GM19328 (cell line): ENCODE data around the gene ANTXR2.

Experiments used
- ATAC-seq: cut with Tn5 transposase; IDR thresholded peaks from one replicate; pipeline ENCODE4 v1.9.1; 2021; ENCODE audit warnings: mild to moderate bottlenecking, moderate library complexity; ENCODE audit not compliant: unreplicated experiment

Gene ANTXR2

DNA sequence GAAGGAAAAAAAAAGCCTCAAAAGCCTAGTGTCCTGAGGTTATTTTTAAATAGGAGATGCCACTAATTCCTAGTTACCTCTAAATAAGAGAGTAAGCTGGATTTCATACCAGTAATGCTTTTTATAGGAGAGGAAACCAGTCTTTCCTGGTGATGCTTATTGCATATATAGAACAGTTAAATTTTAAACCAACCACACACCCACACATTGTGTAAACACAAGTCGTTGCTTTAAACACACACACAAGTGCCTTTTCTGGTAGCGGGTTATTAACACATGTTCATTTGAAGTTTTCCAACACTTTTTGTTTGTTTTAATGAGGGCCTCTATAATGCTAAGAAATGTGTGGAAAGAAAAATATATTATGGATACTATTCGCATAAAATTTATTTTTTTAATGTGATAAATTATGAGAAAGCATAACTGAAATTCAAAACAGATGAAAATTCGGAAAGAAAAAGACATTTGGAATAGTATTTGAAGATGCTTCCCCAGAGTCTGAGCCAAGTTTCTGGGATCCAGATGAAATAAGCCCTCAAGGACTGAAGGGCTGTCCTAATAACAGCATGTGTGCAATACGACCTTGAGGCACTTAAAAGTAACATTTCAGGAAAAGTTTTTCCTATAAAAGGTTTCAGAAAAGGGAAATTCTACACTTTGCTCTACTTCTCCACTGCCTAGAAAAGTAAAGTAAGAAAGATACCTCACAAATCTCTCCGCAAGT is 2.0 kb downstream of the ANTXR2 start:
- ATAC-seq = no peak

DNA sequence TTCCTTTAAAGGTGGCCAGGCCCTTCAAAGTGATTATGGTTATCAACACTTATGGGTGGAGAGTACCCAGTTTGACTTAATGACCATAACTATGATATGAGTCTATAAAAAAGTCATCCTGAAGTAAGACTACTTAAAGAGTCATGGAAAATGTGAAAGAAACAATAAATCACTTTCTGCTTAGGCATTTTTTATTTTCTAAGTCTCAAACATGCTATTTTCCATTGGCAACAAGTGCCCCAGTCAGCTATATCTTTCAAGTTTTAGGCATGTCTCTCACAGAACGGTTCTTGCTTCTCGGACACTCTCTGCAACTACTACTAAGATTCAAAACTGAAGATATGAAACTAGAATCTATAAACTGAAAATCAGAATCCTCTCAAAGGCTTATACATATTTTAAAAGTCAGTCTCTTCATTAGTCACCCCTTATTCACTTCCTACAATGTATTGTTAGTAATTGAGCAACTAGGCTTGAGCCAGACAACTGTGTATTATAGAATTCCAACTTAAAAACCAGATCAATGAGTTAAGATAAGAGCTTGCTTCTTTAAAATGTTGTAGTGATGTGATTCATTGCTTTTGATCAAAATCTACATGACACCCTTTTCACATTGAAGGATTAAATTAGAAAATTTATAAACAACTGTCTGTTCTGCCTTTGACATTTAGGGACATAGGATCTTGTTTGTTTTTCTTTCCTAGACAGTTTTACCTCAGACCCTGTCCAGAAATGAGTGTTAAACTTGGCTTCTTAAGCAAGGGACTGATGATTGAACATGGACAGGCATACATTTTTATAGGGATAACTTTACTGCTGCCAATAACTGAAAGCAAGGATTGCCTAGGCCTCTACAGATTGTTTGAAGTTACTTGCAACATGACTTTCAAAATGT is 2.9 kb downstream of the ANTXR2 start:
- ATAC-seq = no peak

DNA sequence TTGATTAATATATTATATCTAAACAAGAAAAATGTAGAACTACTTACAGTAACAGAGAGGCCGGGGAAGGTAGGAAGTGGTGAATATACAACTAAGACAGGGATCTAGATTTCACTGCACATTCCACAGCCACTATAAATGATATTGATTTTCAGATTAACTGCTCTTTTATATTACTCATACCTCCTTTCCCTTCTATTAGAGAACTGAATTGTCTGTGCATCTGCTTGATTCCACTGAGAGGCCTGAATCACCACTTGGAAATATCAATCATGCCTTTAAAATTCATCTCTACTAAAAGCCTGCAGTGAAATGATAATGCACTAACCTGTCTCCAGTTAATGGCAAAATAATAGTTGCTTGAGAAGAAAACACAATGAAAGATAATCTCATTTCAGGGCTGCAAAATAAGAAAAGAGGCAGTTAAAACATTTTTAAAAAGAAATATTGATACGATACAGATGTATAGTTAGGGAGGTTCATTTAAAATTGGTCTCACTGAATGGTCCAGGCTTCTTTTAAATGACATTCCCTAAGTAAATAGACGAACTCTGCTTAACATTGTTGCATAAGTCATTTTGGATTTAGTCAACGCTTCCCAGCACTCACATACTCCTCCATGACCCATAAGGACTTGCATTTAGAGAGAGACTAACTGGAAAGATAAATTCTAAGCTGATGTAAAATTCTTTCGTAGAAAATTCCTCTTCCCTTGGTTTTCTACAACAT is 3.8 kb downstream of the ANTXR2 start:
- ATAC-seq = no peak

DNA sequence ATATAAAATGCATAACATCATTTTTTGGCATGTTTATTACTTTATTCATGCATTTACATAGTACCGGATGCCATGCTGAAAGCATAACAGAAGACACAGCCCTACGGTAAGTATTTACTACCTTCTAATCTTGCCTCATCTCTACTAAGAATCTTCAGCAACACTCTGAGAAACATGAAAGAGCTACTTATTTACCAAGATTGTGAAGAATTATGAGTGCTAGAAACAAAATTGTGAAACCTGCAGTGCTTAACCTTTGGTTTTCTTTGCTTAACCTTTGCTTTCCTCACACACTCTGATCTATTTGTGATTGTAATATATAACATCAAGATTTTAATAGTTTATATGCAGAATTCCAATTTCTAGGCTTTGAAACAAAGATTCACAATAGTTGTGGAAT is 7.4 kb downstream of the ANTXR2 start:
- ATAC-seq = no peak

DNA sequence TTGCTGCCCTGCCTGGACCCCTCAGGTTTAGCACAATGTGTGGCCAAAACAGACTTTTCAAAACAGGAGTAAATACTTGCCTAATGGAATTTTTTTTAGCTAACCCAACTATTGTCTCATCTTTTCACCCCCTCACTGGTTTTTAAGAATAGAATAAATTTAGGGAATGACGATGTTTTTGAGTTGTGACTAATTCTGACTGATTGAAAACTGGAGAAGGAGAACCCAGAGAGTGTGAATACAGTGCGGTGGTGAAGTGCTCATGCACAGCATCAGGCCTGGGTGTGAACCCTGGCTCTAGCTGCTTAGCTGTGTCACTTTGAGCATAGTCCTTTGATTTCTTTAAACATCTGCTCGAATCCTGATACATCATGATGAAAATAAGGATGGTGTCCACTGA is 10.5 kb downstream of the ANTXR2 start:
- no peak for ATAC-seq

DNA sequence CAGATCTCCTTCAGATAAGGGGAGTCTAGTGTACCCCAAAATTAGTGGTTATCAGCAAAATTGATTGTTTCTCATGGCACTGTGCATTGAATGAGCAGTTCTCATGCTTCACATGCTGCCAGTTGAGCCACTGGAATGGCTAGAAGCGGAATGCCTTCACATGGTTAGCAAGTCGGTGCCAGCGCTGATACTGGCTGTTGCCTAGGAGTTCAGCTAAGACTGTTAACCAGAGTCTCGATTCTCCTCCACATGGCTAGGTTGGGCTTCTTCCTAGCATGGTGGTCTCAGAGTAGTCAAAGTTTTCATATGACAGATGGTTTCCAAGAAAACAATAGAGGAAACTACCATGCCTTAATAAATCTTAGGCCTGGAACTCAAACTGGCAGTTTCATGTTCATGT is 12.2 kb downstream of the ANTXR2 start:
- no peak for ATAC-seq

DNA sequence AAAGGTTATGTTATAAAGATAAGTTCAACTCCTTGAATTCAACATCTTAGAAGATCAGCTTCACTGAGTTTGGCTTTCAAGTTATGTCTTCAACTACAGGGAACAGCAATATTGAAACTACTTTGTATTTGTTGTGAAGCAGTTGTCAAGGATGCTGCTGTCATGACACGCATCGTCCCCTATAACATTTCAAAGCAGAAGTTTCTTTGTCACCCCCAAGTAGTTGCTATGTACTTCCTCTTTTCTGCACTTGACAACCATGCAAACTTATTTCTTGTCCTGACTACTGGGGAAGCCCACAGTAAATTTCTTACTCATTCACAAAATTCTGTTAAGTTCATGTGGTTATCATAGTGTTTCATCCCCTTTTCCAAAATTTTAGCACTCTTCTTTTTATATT is 14.3 kb downstream of the ANTXR2 start:
- ATAC-seq = peak; percentile 100

DNA sequence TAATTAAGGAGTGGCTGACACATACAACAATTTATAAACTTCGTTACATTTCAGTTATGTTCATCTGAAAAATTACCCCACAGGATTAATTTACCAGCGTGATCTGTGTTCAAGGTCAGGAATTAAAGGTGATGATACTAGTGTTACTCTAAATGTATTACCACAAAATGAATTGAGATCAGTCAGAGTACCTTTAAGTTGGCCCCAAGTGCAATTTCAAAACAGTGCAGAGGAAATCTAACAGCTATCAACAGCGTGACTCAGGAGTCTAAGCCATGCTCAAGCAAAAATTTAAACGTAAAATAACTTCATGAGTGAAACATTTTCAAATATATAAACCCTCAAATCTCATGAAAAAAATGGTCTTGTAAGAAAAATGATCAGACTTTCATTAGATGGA is 18.7 kb downstream of the ANTXR2 start:
- no peak for ATAC-seq

DNA sequence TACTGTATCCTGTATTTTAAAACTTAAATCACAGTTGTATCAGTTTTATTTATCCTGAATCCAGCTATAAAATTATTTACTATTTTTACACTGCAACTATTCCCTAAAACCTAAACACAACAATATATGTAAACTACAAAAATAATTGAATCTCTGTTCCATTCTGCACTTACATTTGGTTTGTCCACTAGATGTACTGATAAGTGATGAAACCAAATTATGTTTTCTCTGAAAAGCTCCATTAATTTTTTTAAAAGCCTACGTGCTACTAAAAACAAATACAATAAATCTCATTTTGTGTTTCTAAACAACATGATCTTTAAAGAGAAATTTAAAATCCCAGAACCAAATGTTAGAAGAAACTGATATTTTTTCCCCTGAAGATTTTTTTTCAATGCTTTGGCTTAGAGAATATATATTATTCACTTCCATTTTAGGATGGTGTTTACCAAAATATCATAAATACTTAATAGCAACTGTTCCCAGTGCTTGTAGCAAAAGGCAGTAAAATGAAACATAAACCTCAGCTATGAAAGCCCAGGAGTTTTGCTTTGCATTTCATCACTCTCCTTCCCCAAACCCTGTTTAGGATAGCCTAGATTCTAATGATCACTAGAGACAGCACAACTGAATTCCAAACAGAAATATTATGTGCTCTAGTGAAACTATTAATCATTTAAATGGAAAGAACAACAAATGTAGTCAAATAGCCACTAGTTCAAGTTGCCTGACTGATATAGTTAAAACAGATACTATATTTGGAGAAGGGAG is 19.7 kb downstream of the ANTXR2 start:
- no peak for ATAC-seq

DNA sequence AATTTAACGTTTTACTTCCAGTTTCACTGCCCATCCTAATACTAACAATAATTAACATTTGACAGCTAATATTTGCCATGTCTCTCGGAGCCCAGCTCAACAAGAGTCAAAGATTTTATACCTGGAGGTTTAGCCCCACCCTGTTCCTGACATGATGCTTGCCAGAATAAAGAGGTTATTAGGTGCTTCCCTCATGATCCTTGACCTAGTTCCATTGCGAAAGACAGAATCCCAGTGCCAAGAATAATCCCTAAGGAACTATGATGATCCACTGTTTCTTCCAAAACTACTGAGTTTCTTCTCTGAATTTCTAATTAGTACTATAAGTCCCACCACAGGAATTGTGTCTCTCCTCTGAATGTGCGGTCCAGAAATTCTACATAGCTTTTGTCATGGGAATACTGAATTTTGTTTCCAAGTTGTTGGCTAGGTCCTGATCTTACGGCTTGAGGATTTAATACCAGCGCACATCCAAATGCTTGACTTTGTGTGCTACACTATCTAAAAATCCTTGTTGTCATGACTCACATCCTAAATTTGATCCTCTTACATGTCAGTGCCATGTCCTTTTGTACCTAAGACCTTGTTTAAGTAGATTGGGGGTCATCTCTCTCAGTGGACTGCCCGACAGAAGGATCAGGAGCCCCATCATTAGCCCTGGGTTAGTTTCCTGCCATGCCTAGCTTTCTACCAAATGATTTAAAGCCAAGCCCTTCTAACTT is 23.1 kb downstream of the ANTXR2 start:
- ATAC-seq = no peak

DNA sequence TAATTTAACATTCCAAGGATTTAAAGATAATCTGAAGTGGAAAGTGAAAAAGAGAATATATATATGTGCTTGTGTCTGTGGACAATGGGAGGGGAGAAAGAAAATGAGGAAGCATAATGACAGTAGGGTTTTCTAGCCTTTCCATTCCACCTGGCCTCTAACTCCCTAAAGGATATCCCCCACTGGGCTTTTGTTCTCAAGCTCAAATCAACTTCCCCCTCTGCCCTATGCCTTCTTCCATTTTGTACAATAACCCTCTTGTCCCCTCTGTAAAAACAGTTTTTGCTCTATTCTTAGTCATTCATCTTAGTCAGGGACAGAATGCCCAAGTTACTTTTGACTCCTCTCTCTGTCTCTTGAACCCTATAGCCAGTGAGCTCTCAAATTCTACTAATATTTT is 23.6 kb downstream of the ANTXR2 start:
- ATAC-seq = no peak

DNA sequence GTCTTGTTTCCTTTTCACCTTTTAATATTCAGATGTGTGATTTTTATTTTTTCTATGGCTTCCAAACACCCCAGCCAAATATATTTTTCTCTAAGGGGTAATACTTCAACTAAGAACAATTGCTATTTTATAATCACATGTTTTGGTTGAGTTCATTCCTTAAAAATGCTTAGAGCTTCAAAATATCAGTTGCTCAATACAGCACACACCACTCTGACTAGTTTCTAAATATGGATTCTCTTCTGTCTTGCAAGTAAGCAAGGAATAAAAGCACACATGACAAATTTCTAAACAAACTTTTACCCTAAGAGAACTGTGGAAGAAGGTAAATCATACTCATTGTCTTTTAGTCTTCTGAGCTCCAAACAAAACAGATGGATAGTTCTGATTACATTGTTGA is 27.2 kb downstream of the ANTXR2 start:
- ATAC-seq = no peak

DNA sequence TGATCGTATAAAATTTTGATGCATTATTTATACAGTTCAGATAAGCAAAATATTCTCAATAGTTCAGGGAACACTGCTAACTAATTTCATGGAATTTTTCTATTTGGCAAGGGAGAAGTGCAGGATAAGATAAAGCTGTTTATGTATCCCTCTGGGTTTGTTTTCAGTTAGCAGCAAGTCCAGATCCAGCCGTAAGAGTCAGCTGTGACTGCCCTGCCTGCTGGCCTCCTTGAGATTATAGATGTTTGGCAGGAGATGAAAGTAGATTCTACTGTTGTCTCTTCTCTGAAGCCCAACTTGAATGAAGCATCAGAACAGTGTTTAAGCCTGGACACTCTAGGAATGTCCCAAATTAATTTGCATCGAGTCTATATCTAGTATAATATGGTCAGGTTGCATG is 29.5 kb downstream of the ANTXR2 start:
- no peak for ATAC-seq

DNA sequence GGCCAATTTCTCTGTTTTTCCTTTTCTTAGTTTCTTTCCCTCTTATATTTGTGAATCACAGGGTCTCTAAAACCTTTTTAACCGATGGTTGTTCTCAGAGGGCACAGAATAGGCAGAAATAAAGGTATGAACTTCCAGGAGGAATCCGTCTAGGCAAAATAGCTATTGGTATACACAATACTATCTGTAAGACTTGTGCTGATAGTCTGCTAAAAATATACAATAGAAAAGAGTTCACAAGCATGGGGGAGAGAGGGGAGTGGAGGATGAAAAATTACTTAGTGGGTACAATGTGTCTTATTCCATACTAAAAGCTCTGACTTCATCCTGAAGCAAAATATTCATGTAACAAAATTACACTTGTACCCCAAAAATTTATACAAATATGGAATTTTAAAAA is 30.2 kb downstream of the ANTXR2 start:
- ATAC-seq = no peak

DNA sequence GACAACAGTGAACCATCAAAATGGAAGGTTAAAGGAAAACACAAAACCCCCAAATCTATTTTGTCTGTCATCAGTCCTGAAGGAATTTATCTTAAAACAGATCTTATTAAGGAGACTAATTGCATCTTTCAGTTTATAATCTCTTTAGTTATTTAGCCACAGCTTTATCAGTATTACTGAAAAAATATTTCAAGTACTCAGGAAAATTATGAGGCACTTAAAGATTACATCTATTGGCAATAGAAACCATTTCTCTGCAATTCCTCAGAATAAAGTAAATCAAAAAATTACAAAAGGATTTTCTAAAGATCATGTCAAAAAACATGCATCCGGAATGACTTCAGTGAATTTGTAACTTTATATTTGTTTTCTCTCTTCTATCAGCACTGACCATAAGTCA is 35.2 kb downstream of the ANTXR2 start:
- ATAC-seq = no peak

DNA sequence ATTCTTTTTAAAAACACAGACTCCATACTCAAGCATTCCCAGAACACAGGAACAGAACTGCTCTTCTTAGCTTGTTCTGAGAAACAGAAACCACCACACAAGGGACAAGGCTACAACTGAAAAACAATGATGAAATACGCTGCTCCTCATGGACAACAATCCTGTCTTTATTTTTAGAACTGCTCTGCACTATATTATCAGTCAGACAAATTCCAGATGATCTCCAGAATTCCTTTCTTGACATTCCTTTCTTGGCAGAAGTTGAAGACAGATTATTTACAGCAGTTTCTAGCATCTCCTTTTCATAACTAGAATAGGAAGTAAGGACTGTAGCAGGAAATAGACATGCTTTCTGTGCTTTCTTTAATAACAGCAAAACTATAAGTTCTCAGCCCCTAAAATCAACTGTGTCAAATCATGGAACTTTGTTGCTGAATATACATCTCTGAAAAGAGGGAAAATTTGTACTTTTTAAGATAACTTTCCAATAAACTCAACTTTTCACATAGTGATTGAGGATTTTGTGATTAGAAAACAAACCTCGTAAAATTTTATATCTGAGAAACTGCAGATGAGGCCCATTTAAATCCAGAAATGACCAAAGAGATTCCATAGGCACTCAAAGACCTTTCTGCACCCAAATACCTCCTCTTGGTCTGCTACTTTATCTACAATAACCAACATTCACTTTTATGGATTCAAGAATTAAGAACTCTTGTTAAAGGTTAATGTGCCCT is 35.9 kb downstream of the ANTXR2 start:
- ATAC-seq = no peak

DNA sequence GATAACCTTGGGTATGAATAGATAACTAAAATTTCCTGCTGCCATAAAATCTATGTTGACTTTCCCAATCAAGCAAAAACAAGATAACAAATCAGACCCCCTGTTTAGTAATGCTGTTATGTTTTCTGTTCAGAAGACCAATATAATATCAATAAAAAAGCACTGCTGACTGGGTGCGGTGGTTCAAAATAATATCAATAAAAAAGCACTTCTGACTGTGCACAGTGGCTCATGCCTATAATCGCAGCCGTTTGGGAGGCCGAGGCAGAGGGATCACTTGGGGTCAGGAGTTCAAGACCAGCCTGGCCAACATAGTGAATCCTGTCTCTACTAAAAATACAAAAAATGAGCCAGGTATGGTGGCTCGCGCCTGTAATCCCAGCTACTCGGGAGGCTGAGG is 36.7 kb downstream of the ANTXR2 start:
- ATAC-seq = no peak

DNA sequence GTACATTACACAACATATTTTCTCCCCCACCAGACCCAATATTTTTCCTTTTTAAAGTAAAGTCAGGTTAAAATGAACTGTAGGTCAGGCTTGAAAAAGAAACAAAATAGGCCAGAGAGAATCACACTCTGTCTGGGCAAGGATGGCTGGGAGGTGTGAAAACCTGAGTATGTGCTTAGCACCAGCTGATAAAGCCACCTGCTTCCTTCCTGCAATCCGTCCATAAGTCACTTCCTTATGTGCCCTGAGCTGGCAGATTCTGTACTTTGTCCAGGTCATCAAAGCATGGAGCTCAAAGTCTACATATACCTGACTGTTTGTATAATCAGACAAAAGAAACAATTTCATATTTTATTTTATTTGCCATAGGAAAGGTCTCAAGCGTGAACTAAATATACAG is 37.7 kb downstream of the ANTXR2 start:
- ATAC-seq = no peak

DNA sequence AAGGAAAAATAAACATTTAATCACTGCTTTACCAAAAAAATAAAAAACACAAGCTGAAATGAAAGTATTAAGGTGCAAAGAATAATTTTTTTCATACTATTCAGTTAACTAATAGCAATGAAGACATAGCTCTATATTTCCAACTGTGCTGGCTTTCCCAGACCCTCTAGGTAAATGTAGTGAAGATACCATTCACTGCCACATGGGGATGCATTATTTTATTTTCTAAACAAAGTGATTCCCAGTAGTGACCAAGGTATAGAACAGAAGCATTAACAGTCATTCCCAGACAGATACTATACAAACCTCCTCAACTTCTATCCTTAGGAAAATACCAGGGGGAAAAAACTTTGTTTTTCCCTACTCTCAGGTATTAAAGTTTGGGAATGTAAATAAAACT is 39.4 kb downstream of the ANTXR2 start:
- ATAC-seq = no peak

DNA sequence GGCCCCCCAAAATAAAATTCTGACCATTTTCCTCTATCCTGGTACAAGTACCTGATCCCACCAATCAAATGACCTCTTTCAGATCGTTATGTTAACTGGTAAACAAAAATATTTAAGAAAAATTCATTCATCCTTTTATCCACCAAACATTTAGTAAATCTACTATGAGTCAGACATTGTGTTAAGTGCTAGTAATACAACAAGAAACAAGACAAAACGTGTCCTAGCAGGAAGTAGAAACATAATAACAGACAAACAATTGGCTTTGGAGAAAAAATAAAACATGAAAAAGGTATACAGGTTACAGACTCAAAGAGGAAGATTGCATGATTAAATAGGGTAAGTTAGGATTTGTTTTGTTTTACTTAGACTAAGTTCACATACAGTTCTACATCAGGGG is 43.7 kb downstream of the ANTXR2 start:
- no peak for ATAC-seq
